Measurements from ENCODE around the gene DPP6.

DNA sequence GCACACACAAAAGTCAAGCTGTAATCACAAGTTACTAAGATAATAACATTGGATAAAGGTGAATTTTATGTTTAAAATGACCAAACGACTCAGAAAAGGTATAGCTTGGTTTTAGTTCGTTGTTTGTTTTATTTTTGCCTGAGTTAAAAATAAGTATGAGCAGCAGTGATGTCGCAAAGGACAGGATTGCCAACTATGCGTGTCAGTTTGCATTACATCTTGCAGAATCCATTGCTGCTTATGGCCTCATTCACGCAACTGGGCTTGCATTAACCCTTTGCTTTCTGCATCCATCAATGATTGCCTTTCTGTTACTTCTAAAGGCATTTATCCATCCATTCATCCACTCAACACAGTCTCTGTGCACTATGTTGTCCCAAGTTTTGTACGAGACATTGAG lies 389.6 kb downstream of the DPP6 start:
- TF ChIP-seq, protein P1, sequence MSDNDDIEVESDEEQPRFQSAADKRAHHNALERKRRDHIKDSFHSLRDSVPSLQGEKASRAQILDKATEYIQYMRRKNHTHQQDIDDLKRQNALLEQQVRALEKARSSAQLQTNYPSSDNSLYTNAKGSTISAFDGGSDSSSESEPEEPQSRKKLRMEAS (IDR thresholded peaks at IDR 0.05; ENCODE audit: low read depth, low read length), result no peak
- no peak for TF ChIP-seq POLR2A (IDR thresholded peaks at IDR 0.05; ENCODE audit: extremely low read depth, insufficient read length)
- TF ChIP-seq, protein P2, sequence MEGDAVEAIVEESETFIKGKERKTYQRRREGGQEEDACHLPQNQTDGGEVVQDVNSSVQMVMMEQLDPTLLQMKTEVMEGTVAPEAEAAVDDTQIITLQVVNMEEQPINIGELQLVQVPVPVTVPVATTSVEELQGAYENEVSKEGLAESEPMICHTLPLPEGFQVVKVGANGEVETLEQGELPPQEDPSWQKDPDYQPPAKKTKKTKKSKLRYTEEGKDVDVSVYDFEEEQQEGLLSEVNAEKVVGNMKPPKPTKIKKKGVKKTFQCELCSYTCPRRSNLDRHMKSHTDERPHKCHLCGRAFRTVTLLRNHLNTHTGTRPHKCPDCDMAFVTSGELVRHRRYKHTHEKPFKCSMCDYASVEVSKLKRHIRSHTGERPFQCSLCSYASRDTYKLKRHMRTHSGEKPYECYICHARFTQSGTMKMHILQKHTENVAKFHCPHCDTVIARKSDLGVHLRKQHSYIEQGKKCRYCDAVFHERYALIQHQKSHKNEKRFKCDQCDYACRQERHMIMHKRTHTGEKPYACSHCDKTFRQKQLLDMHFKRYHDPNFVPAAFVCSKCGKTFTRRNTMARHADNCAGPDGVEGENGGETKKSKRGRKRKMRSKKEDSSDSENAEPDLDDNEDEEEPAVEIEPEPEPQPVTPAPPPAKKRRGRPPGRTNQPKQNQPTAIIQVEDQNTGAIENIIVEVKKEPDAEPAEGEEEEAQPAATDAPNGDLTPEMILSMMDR (IDR thresholded peaks at IDR 0.05; ENCODE audit: low read depth, low read length), result no peak
